GM23338 (cell line): ENCODE results near the gene COMMD2.

Source experiments
- CREB1 ChIP-seq: fragments of 250-450 bp; sonication (Bioruptor Pico); IDR thresholded peaks from 2 replicates; pipeline ENCODE4 v1.5.0; 2020; ENCODE audit warnings: low read depth, mild to moderate bottlenecking, moderate library complexity
- EZH2 ChIP-seq: fragments of 200-600 bp; sonication (generic); IDR thresholded peaks from one replicate; pipeline ENCODE4 v1.8.0; 2017; ENCODE audit warnings: antibody characterized with exemption, mild to moderate bottlenecking, low read depth; ENCODE audit not compliant: unreplicated experiment
- EZH2phosphoT487 ChIP-seq: fragments of 200-600 bp; sonication (generic); IDR thresholded peaks from one replicate; pipeline ENCODE4 v1.8.1; 2018; ENCODE audit warnings: antibody characterized with exemption; ENCODE audit not compliant: unreplicated experiment
- JUNB ChIP-seq: IDR thresholded peaks from one replicate; pipeline ENCODE4 v1.6.1; 2016; ENCODE audit warnings: antibody characterized with exemption; ENCODE audit not compliant: unreplicated experiment
- NANOG ChIP-seq: IDR thresholded peaks from 2 replicates; pipeline ENCODE4 v1.6.1; 2016; ENCODE audit warnings: antibody characterized with exemption, borderline replicate concordance
- POLR2AphosphoS5 ChIP-seq: IDR thresholded peaks from 2 replicates; pipeline ENCODE4 v1.6.1; 2016; ENCODE audit warnings: antibody characterized with exemption, low read depth
- STAT1 ChIP-seq: IDR thresholded peaks from one replicate; pipeline ENCODE4 v1.6.1; 2016; ENCODE audit warnings: antibody characterized with exemption; ENCODE audit not compliant: unreplicated experiment
- ZNF114 ChIP-seq: fragments of 250-450 bp; sonication (Bioruptor Pico); IDR thresholded peaks from 2 replicates; pipeline ENCODE4 v1.5.0; 2020; ENCODE audit warnings: mild to moderate bottlenecking, moderate library complexity
- ZNF331 ChIP-seq: fragments of 250-450 bp; sonication (Bioruptor Pico); IDR thresholded peaks from 2 replicates; pipeline ENCODE4 v1.5.0; 2020; ENCODE audit warnings: low read depth, mild to moderate bottlenecking, moderate library complexity
- TF ChIP-seq, protein P1 (sequence below), 2 experiments: fragments of 200-600 bp in 1 of 2; sonication (generic) in 1 of 2; conservative IDR thresholded peaks; 2 replicates each; pipeline versions ENCODE4 v1.5.1 to v1.6.1; 2016 to 2017; ENCODE audit warnings: antibody characterized with exemption in 2 of 2, low read depth in 2 of 2, mild to moderate bottlenecking in 2 of 2, moderate library complexity in 1 of 2
- TF ChIP-seq, protein P2 (sequence below): IDR thresholded peaks from 2 replicates; pipeline ENCODE4 v1.6.1; 2016; ENCODE audit warnings: antibody characterized with exemption
- TF ChIP-seq, protein P3 (sequence below): IDR thresholded peaks from one replicate; pipeline ENCODE4 v1.6.1; 2018; ENCODE audit warnings: antibody characterized with exemption; ENCODE audit not compliant: unreplicated experiment

DNA sequence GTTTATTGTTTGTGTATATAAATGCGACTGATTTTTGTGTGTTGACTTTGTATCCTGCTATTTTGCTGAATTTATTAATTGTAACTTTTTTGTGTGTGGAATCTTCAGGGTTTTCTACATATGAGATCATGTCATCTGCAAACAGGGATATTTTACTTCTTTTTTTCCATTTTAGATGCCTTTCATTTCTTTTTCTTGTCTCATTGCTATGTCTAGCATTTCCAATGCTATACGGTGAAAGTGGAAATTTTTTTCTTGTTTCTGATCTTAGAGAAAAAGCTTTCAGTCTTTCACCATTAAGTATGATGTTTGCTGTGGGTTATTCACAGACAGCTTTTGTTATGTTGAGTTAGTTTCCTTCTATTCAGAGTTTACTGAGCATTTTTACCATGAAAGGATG is 31.4 kb downstream of the COMMD2 start:
- TF ChIP-seq, protein P1, sequence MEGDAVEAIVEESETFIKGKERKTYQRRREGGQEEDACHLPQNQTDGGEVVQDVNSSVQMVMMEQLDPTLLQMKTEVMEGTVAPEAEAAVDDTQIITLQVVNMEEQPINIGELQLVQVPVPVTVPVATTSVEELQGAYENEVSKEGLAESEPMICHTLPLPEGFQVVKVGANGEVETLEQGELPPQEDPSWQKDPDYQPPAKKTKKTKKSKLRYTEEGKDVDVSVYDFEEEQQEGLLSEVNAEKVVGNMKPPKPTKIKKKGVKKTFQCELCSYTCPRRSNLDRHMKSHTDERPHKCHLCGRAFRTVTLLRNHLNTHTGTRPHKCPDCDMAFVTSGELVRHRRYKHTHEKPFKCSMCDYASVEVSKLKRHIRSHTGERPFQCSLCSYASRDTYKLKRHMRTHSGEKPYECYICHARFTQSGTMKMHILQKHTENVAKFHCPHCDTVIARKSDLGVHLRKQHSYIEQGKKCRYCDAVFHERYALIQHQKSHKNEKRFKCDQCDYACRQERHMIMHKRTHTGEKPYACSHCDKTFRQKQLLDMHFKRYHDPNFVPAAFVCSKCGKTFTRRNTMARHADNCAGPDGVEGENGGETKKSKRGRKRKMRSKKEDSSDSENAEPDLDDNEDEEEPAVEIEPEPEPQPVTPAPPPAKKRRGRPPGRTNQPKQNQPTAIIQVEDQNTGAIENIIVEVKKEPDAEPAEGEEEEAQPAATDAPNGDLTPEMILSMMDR (conservative IDR thresholded peaks at IDR 0.05; ENCODE audit: low read depth in 2 of 2): no peak
- TF ChIP-seq POLR2AphosphoS5 (no peak), EZH2phosphoT487 (no peak), EZH2 (no peak), NANOG (no peak), JUNB (no peak), CREB1 (CRISPR knock-in tag) (no peak), ZNF331 (no peak), STAT1 (no peak), ZNF114 (CRISPR knock-in tag) (no peak)
- TF ChIP-seq, protein P2, sequence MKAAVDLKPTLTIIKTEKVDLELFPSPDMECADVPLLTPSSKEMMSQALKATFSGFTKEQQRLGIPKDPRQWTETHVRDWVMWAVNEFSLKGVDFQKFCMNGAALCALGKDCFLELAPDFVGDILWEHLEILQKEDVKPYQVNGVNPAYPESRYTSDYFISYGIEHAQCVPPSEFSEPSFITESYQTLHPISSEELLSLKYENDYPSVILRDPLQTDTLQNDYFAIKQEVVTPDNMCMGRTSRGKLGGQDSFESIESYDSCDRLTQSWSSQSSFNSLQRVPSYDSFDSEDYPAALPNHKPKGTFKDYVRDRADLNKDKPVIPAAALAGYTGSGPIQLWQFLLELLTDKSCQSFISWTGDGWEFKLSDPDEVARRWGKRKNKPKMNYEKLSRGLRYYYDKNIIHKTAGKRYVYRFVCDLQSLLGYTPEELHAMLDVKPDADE: no peak
- TF ChIP-seq, protein P3, sequence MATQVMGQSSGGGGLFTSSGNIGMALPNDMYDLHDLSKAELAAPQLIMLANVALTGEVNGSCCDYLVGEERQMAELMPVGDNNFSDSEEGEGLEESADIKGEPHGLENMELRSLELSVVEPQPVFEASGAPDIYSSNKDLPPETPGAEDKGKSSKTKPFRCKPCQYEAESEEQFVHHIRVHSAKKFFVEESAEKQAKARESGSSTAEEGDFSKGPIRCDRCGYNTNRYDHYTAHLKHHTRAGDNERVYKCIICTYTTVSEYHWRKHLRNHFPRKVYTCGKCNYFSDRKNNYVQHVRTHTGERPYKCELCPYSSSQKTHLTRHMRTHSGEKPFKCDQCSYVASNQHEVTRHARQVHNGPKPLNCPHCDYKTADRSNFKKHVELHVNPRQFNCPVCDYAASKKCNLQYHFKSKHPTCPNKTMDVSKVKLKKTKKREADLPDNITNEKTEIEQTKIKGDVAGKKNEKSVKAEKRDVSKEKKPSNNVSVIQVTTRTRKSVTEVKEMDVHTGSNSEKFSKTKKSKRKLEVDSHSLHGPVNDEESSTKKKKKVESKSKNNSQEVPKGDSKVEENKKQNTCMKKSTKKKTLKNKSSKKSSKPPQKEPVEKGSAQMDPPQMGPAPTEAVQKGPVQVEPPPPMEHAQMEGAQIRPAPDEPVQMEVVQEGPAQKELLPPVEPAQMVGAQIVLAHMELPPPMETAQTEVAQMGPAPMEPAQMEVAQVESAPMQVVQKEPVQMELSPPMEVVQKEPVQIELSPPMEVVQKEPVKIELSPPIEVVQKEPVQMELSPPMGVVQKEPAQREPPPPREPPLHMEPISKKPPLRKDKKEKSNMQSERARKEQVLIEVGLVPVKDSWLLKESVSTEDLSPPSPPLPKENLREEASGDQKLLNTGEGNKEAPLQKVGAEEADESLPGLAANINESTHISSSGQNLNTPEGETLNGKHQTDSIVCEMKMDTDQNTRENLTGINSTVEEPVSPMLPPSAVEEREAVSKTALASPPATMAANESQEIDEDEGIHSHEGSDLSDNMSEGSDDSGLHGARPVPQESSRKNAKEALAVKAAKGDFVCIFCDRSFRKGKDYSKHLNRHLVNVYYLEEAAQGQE: no peak
